B cell (primary cell): ENCODE data around the gene GGT6. TPM values are rescaled to one million over a fixed set of nuclear protein-coding genes. Genes with fewer than 3 reads are reported as not detected.

Source experiments
- ATAC-seq: fragments of 200-7000 bp; cut with Tn5 transposase; one replicate; pipeline ENCODE4 v1.10.0; 2021; ENCODE audit warnings: low read depth, mild to moderate bottlenecking, moderate number of reproducible peaks, moderate library complexity
- CTCF ChIA-PET: fragments of 350-600 bp; sonication (Branson Sonifier 250); formaldehyde crosslinking; loops from one replicate; lab custom pipeline; 2021; ENCODE audit warnings: antibody characterized with exemption, inconsistent platforms; lab: Charles Lee
- POLR2A ChIA-PET: fragments of 350-600 bp; sonication (Branson Sonifier 250); formaldehyde crosslinking; loops from one replicate; lab custom pipeline; 2021; ENCODE audit warnings: antibody characterized with exemption; lab: Charles Lee
- DNase-seq: peaks from one replicate; pipeline ENCODE4 v3.0.0; 2013
- H2AFZ ChIP-seq: 2 replicates; pipeline ENCODE4 v1.6.1; 2012; ENCODE audit warnings: mild to moderate bottlenecking, low read depth, low read length; ENCODE audit not compliant: insufficient read depth, poor library complexity, severe bottlenecking
- H3K27ac ChIP-seq, 2 donors: 1 replicate in 1 of 2; 2 replicates in 1 of 2; pipeline ENCODE4 v1.5.1; 2012 to 2013; ENCODE audit warnings: low read length in 2 of 2, mild to moderate bottlenecking in 2 of 2, moderate library complexity in 1 of 2
- H3K27me3 ChIP-seq, 4 experiments: fragments of 200-600 bp in 1 of 4; sonication (generic) in 1 of 4; replicated peaks in 1 of 4; 1 replicate in 2 of 4; 2 replicates in 2 of 4; pipeline versions ENCODE4 v1.6.1 to v1.7.0; 2013 to 2016; ENCODE audit warnings: low read length in 3 of 4, mild to moderate bottlenecking in 2 of 4, mixed read lengths in 1 of 4, moderate library complexity in 1 of 4; ENCODE audit not compliant: insufficient read depth in 4 of 4, control insufficient read depth in 3 of 4; ENCODE audit errors: control extremely low read depth in 1 of 4
- H3K36me3 ChIP-seq, 2 experiments: replicated peaks in 1 of 2; 1 replicate in 1 of 2; 2 replicates in 1 of 2; pipeline versions ENCODE4 v1.6.1 to v1.7.1; 2013; ENCODE audit warnings: low read length in 1 of 2; ENCODE audit not compliant: insufficient read depth in 2 of 2, control insufficient read depth in 1 of 2; ENCODE audit errors: control extremely low read depth in 1 of 2, extremely low read depth in 1 of 2
- H3K4me1 ChIP-seq, 2 donors: fragments of 200-600 bp in 1 of 2; sonication (generic) in 1 of 2; 1 replicate in 1 of 2; 2 replicates in 1 of 2; pipeline versions ENCODE4 v1.5.1 to v1.6.1; 2013 to 2017; ENCODE audit warnings: low read length in 2 of 2; ENCODE audit not compliant: control insufficient read depth in 2 of 2, insufficient read depth in 2 of 2
- H3K4me2 ChIP-seq: replicated peaks from 2 replicates; pipeline ENCODE3; 2012; ENCODE audit warnings: mild to moderate bottlenecking, low read depth, low read length; ENCODE audit not compliant: poor library complexity, severe bottlenecking
- H3K4me3 ChIP-seq, 5 experiments: fragments of 200-600 bp in 1 of 5; sonication (generic) in 1 of 5; 1 replicate in 3 of 5; 2 replicates in 2 of 5; pipeline versions ENCODE4 v1.5.1 to v1.7.0; 2011 to 2016; ENCODE audit warnings: low read length in 4 of 5, mild to moderate bottlenecking in 4 of 5, low read depth in 2 of 5, control low read depth in 1 of 5, moderate library complexity in 1 of 5; ENCODE audit not compliant: insufficient read depth in 1 of 5; ENCODE audit errors: control extremely low read depth in 1 of 5, extremely low read depth in 1 of 5
- H3K79me2 ChIP-seq: fragments of 200-600 bp; sonication (generic); one replicate; pipeline ENCODE4 v1.6.0; 2016; ENCODE audit warnings: low read length; ENCODE audit not compliant: control insufficient read depth, insufficient read depth
- H3K9ac ChIP-seq: fragments of 200-600 bp; sonication (generic); 2 replicates; pipeline ENCODE4 v1.6.1; 2017; ENCODE audit warnings: mild to moderate bottlenecking, low read length, moderate library complexity
- H3K9me3 ChIP-seq, 3 donors: one replicate each; pipeline versions ENCODE4 v1.6.1 to v1.7.1; 2013; ENCODE audit warnings: low read length in 2 of 3; ENCODE audit not compliant: control insufficient read depth in 2 of 3, insufficient read depth in 1 of 3; ENCODE audit errors: control extremely low read depth in 1 of 3
- H4K20me1 ChIP-seq: 2 replicates; pipeline ENCODE4 v1.6.0; 2012; ENCODE audit warnings: mild to moderate bottlenecking, low read length; ENCODE audit not compliant: insufficient read depth, control insufficient read depth, poor library complexity, severe bottlenecking
- H3K27ac Mint-ChIP-seq: one replicate; pipeline ENCODE4 v1.8.0; 2021; ENCODE audit warnings: mixed read lengths
- H3K27me3 Mint-ChIP-seq: one replicate; pipeline ENCODE4 v1.8.0; 2021; ENCODE audit warnings: mixed read lengths
- H3K4me1 Mint-ChIP-seq: one replicate; pipeline ENCODE4 v1.8.0; 2021; ENCODE audit warnings: mixed read lengths
- H3K4me3 Mint-ChIP-seq: one replicate; pipeline ENCODE4 v1.8.0; 2021; ENCODE audit warnings: mixed read lengths
- H3K9me3 Mint-ChIP-seq: one replicate; pipeline ENCODE4 v1.8.0; 2022; ENCODE audit warnings: mixed read lengths; ENCODE audit not compliant: insufficient read depth
- EZH2 ChIP-seq: IDR thresholded peaks from 2 replicates; pipeline ENCODE4 v1.6.1; 2012; ENCODE audit warnings: borderline replicate concordance, low read depth, mild to moderate bottlenecking, moderate library complexity, low read length; ENCODE audit not compliant: insufficient read depth, poor library complexity, severe bottlenecking
- WGBS: methylation state at CpG from one replicate; pipeline ENCODE4 v1.1.5; 2013; ENCODE audit warnings: missing lambda C conversion rate; ENCODE audit not compliant: insufficient coverage; 5-methylcytosine and 5-hydroxymethylcytosine counted together
- intact Hi-C: fragments of 100-400 bp; cut with micrococcal nuclease; formaldehyde crosslinking; loops from one replicate; pipeline ENCODE4 v1.10.0; 2022
- polyA plus RNA-seq: library from polyadenylated mRNA; depleted of rRNA; stranded (reverse); fragments of >200 nt; gene quantifications from 2 replicates; pipeline ENCODE4 v1.2.3, GENCODE V29; 2012
- total RNA-seq, 2 donors: library from RNA; stranded (reverse); fragments of 120-200 nt in 1 of 2; gene quantifications; 1 replicate in 1 of 2; 2 replicates in 1 of 2; pipeline versions ENCODE4 v1.2.3 to v1.2.4, GENCODE V29; 2013 to 2022
- TF ChIP-seq, protein P1 (sequence below): fragments of 200-600 bp; IDR thresholded peaks from one replicate; pipeline ENCODE4 v1.8.0; 2022; ENCODE audit warnings: antibody characterized with exemption, mild to moderate bottlenecking

Gene GGT6
- total and polyA plus RNA-seq, 2 donors (not counting 1 experiment from before 2014, with no cell fraction given) = not detected

DNA sequence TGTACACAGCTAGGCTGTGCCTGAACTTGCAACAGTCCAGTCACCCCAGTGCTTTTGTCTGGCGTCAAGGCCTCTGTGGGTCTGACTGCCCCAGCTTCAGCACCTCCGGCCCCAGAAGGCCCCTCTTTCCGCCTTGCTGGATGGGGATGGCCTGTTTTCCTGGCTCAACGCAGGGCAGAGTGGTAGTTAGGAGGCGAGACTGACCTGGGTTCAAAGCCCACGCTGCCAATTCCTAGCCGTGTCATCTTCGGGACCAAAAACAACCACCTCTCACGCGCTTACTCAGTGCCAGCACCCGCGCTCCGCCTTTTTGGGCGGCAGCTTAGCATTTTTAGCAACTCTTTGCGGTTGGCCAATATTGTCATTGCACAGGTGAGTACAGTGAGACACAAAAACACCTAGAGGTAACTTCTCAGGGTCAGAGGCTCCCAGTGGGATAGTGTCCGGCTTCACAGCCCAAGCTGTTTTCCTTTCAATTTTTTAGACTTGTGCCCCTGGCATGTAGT lies 9.8 kb downstream of the GGT6 start:
- no peak for DNase-seq
- Mint-ChIP-seq H3K27me3 (no peaks in the 10 kb centered on the region), H3K27ac (no peak overlapping the region), H3K4me1 (peaks cover 15% of the 10 kb centered on the region), H3K9me3 (no peaks in the 10 kb centered on the region), H3K4me3 (no peak overlapping the region)
- Histone ChIP-seq H3K4me2 (no peak overlapping the region), H3K79me2 (peaks cover 22% of the 10 kb centered on the region), H3K4me3 (no peak overlapping the region), H4K20me1 (peaks cover 13% of the 10 kb centered on the region), H3K27ac (no peak overlapping the region), H2AFZ (no peak overlapping the region), H3K27me3 (no peaks in the 10 kb centered on the region), H3K4me1 (peaks cover 11 to 15% of the 10 kb centered on the region in 2 donors), H3K9ac (no peak overlapping the region), H3K36me3 (peaks cover 0 to 67% of the 10 kb centered on the region in 2 experiments), H3K9me3 (no peaks in the 10 kb centered on the region)
- no peak for ATAC-seq
- POLR2A ChIA-PET = no interaction called here
- 94% methylated on average over 14 of the region's 16 CpGs for WGBS
- CTCF ChIA-PET = interaction anchor here (2.3 kb wide), 1 partner anchor 15 kb away, joined by 20 read pairs; no protein-coding TSS in a partner anchor
- intact Hi-C loops = no loop called here
- TF ChIP-seq, protein P1, sequence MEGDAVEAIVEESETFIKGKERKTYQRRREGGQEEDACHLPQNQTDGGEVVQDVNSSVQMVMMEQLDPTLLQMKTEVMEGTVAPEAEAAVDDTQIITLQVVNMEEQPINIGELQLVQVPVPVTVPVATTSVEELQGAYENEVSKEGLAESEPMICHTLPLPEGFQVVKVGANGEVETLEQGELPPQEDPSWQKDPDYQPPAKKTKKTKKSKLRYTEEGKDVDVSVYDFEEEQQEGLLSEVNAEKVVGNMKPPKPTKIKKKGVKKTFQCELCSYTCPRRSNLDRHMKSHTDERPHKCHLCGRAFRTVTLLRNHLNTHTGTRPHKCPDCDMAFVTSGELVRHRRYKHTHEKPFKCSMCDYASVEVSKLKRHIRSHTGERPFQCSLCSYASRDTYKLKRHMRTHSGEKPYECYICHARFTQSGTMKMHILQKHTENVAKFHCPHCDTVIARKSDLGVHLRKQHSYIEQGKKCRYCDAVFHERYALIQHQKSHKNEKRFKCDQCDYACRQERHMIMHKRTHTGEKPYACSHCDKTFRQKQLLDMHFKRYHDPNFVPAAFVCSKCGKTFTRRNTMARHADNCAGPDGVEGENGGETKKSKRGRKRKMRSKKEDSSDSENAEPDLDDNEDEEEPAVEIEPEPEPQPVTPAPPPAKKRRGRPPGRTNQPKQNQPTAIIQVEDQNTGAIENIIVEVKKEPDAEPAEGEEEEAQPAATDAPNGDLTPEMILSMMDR = no peak
- TF ChIP-seq EZH2 = no peak

DNA sequence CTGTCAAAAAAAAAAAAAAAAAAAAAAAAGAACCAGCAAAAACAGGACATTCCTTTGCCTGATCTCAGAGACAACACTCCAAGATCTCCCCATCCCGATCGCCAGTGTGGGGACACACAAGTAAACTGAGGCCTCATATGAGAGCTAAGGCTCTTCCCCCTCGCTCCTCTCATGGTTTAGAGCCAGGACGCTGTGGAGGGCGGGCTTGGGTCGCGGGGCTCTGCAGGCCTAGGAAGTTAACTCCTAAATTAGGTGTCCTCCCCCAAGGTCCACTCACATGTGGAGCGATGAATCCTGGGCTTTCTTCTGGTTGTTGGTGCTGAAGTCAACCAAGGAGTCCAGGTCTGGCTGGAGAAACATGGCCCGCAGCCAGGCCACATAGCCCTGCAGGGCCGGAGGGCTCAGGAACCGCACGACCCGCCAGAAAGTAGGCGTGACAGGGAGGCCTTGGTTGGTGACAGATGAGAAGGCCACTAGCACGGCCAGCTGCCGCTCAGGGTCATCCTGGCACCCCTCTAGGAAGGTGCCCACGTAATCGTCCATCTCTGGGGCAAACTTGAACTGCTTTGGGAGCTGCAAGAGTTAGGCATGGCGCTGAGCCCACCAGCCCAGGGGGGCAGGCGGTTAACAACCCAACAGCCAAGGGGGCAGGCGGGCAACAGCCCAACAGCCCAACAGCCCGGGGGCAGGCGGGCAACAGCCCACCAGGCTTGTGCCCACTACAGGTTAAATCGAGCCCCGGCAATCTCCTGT lies 10.4 kb downstream of the GGT6 start:
- Histone ChIP-seq H3K9me3 (no peaks in the 10 kb centered on the region), H3K4me2 (no peak overlapping the region), H3K36me3 (peaks cover 0 to 73% of the 10 kb centered on the region in 2 experiments), H3K9ac (no peak overlapping the region), H3K79me2 (peaks cover 20% of the 10 kb centered on the region), H3K27ac (no peak overlapping the region), H2AFZ (no peak overlapping the region), H3K27me3 (no peaks in the 10 kb centered on the region), H3K4me1 (peaks cover 11 to 14% of the 10 kb centered on the region in 2 donors), H3K4me3 (no peak overlapping the region), H4K20me1 (peaks cover 13% of the 10 kb centered on the region)
- ChIA-PET POLR2A (no interaction called here), CTCF (interaction anchor here (0.6 to 2.3 kb wide), 2 partner anchors 16 to 117 kb away, joined by 3 to 20 read pairs; no protein-coding TSS in a partner anchor)
- TF ChIP-seq, protein P1 = no peak
- no peak for TF ChIP-seq EZH2
- Mint-ChIP-seq H3K4me1 (peaks cover 13% of the 10 kb centered on the region), H3K4me3 (no peak overlapping the region), H3K27me3 (no peaks in the 10 kb centered on the region), H3K27ac (no peak overlapping the region), H3K9me3 (no peaks in the 10 kb centered on the region)
- intact Hi-C loops = no loop called here
- 93% methylated on average over 22 of the region's 25 CpGs for WGBS
- ATAC-seq (no peak), DNase-seq (no peak)
